Measurements from ENCODE around the gene AKR1C8.
"Not testable (repeated sequence)": the region's sequence is repeated elsewhere in the genome, so short reads cannot be mapped to it uniquely, and the experiment has no call there.

The AKR1C8 gene

DNA sequence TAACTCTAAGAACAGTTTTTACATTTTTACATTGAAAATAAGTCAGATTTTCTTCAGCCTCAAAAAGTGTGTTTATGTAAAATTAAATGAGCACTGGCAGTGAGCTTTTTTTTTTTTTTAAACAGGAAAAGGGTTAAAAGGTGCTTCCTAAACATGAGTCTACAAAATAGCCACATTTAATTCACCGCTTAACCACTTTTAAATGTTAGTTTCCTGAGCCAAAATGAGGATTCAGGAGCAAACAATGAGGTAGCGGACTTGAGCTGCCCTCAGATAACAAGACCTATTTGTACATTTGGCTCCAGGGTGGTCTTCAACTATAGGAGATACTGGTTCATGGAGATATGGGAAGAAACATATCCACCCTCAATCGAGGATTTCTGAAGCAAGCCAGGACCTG, 67.9 kb downstream of the AKR1C8 start:
- no peaks in the 10 kb centered on the region for H3K27me3 Mint-ChIP-seq (ENCODE audit: low read depth)
- H3K9me3 Mint-ChIP-seq, result peaks cover 28% of the 10 kb centered on the region
- no peak overlapping the region for H3K4me3 Mint-ChIP-seq
- H3K27ac Mint-ChIP-seq, result no peak overlapping the region
- H3K4me1 Mint-ChIP-seq, result no peaks in the 10 kb centered on the region
- no peak for TF ChIP-seq CTCF (IDR thresholded peaks at IDR 0.05; ENCODE audit: unreplicated experiment in 3 of 3)
- H3K36me3 Mint-ChIP-seq (ENCODE audit: low read depth), result no peaks in the 10 kb centered on the region

- TF ChIP-seq CTCF (IDR thresholded peaks at IDR 0.05; ENCODE audit: unreplicated experiment in 3 of 3), result no peak
- peaks cover 28% of the 10 kb centered on the region for H3K9me3 Mint-ChIP-seq
Measured at GRCh38 chr10:5116621-5117020, 68.3 kb downstream of the AKR1C8 start.

GRCh38 chr10:5109861-5110260, 75.1 kb downstream of the AKR1C8 start:
- not testable (repeated sequence) for H3K27me3 Mint-ChIP-seq (ENCODE audit: low read depth); H3K36me3 Mint-ChIP-seq (ENCODE audit: low read depth); H3K4me3 Mint-ChIP-seq; H3K4me1 Mint-ChIP-seq; H3K27ac Mint-ChIP-seq
- H3K9me3 Mint-ChIP-seq, result peaks cover 14% of the 10 kb centered on the region

More at GRCh38 chr10:5116621-5117020, 68.3 kb downstream of the AKR1C8 start:
- no peak overlapping the region for H3K4me3 Mint-ChIP-seq
- no peaks in the 10 kb centered on the region for H3K36me3 Mint-ChIP-seq (ENCODE audit: low read depth)
- no peaks in the 10 kb centered on the region for H3K27me3 Mint-ChIP-seq (ENCODE audit: low read depth)
- no peak overlapping the region for H3K27ac Mint-ChIP-seq
- H3K4me1 Mint-ChIP-seq, result no peaks in the 10 kb centered on the region

DNA sequence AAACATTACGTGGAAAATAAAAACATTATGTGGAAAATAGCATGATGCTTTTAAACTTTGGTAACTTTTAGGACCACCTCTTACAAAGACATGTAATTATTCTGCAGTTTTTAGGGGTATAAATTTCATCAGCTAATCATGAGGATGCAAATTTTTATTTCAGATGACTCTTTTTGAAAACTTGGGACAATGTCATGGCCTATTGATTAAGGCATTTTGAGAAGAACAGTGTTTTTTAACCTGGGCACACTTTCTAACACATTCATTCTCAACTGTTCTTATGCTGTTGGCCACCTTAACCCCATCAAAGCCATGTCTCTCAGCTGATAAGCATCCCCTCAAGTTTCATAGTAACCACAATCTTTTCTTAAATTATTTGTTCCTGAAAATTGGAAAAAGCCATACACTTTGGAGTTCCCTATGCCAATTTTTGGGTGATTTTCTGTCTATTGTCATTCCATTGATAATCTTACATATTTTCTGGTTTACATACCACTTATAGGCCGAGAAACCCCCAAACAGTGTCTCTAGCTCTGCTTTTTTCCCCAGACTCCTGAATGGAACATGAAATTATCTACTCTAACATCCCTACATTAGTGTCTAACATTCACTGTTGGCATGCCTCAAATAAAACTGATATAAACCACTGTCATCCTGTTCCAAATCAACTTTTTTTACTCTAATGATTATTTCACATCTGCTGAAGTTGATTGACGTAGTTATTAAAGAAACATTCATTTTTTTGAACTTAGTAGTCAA, 76.1 kb downstream of the AKR1C8 start:
- Mint-ChIP-seq H3K4me3 (no peak overlapping the region), H3K9me3 (peaks cover 12% of the 10 kb centered on the region), H3K36me3 (ENCODE audit: low read depth) (peaks cover 7% of the 10 kb centered on the region), H3K27me3 (ENCODE audit: low read depth) (no peaks in the 10 kb centered on the region), H3K4me1 (no peaks in the 10 kb centered on the region), H3K27ac (no peak overlapping the region)
- no peak for TF ChIP-seq CTCF (IDR thresholded peaks at IDR 0.05; ENCODE audit: unreplicated experiment in 3 of 3)

DNA sequence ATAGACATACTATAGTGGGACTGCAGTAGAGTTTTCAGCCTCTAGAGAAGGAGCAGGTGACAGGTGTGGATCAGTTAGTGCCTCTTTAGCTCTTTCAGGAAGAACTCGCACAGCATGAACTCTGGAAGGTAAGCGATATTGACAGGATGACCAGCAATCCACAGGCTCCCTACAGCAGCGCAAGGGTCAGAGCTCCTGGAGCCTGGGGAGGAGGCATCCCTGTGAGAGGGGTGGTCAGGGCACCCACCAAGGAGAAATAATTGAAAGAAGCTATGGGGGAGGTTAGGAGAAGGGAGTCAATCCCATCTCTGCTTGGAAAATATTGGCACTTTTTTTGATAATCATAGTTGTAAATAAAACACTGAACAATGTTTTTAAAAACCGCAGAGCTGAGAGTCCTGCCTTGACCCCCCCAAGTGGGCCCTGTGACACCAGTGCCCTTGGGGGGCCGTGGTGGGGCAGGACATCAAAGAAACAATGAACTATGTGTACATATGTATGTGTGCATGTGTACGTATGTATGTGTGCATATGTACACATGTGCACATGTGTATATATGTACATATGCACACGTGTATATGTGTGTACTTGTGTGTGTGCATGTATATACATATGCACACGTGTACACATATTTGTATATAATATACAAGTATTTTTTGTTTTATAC, 77.0 kb downstream of the AKR1C8 start:
- TF ChIP-seq CTCF (IDR thresholded peaks at IDR 0.05; ENCODE audit: unreplicated experiment in 3 of 3), result no peak
- H3K4me1 Mint-ChIP-seq, result no peaks in the 10 kb centered on the region
- peaks cover 11% of the 10 kb centered on the region for H3K36me3 Mint-ChIP-seq (ENCODE audit: low read depth)
- no peak overlapping the region for H3K27ac Mint-ChIP-seq
- no peak overlapping the region for H3K4me3 Mint-ChIP-seq
- H3K9me3 Mint-ChIP-seq, result peaks cover 12% of the 10 kb centered on the region
- H3K27me3 Mint-ChIP-seq (ENCODE audit: low read depth), result no peaks in the 10 kb centered on the region

GRCh38 chr10:5106553-5106952, 78.4 kb downstream of the AKR1C8 start:
- Mint-ChIP-seq H3K36me3 (ENCODE audit: low read depth) (peaks cover 11% of the 10 kb centered on the region), H3K27ac (no peak overlapping the region), H3K9me3 (peaks cover 12% of the 10 kb centered on the region), H3K4me3 (no peak overlapping the region), H3K4me1 (no peaks in the 10 kb centered on the region), H3K27me3 (ENCODE audit: low read depth) (no peaks in the 10 kb centered on the region)
- TF ChIP-seq CTCF (IDR thresholded peaks at IDR 0.05; ENCODE audit: unreplicated experiment in 3 of 3), result no peak

Measured in nephron (organoid).